GM12878 (cell line): ENCODE measurements around the gene LSAMP. TPM values are rescaled to one million over a fixed set of nuclear protein-coding genes. Genes with fewer than 3 reads are reported as not detected.

Experiments used
- ATAC-seq: fragments of 200-7000 bp; cut with Tn5 transposase; 3 replicates; pipeline ENCODE4 v1.9.1; 2020; ENCODE audit warnings: mild to moderate bottlenecking, moderate library complexity
- BruUV-seq: library from RNA; stranded (reverse); fragments of 400-500 nt; replicated peaks from 2 replicates; lab custom pipeline; 2021; lab: Mats Ljungman, UMichigan
- CTCF ChIA-PET: fragments of 300-600 bp; sonication (Branson Sonifier 250); formaldehyde crosslinking; extraction: SDS; loops from one replicate; lab custom pipeline; 2021; ENCODE audit warnings: inconsistent platforms; lab: Yijun Ruan, JAX
- POLR2A ChIA-PET: fragments of 350-600 bp; formaldehyde crosslinking; extraction: SDS; loops from one replicate; lab custom pipeline; 2021; ENCODE audit warnings: inconsistent platforms; lab: Charles Lee
- RAD21 ChIA-PET: fragments of 300-600 bp; sonication (Branson Sonifier 250); formaldehyde crosslinking; loops from one replicate; lab custom pipeline; 2023; ENCODE audit warnings: antibody characterized with exemption; ENCODE audit not compliant: unreplicated experiment; lab: Charles Lee
- SMC1A ChIA-PET: fragments of 300-600 bp; sonication (Branson Sonifier 250); formaldehyde crosslinking; loops from one replicate; lab custom pipeline; 2023; ENCODE audit not compliant: unreplicated experiment, uncharacterized antibody; lab: Charles Lee
- DNase-seq: peaks from one replicate; pipeline ENCODE4 v3.0.0-alpha.2; 2011; ENCODE audit warnings: low read depth, low spot score
- FAIRE-seq: peaks from 3 replicates; lab custom pipeline; 2011; peaks lifted over from hg19 to GRCh38; lab: Jason Lieb, UNC
- H2AFZ ChIP-seq: 2 replicates; pipeline ENCODE4 v1.6.0; 2011; ENCODE audit warnings: low read depth, low read length, control low read depth; ENCODE audit not compliant: control insufficient read depth
- H3K27ac ChIP-seq: 2 replicates; pipeline ENCODE4 v1.5.1; 2011; ENCODE audit warnings: control low read depth; ENCODE audit not compliant: control insufficient read depth, insufficient read depth
- H3K27me3 ChIP-seq, 2 experiments: replicated peaks in 1 of 2; 2 replicates each; pipeline versions ENCODE4 v1.6.0 to v1.6.1; 2011; ENCODE audit warnings: low read length in 1 of 2; ENCODE audit not compliant: control insufficient read depth in 2 of 2, insufficient read depth in 2 of 2
- H3K36me3 ChIP-seq, 2 experiments: 2 replicates each; pipeline ENCODE4 v1.5.1; 2011; ENCODE audit warnings: low read length in 1 of 2; ENCODE audit not compliant: control insufficient read depth in 2 of 2, insufficient read depth in 2 of 2
- H3K4me1 ChIP-seq: 2 replicates; pipeline ENCODE4 v1.6.1; 2011; ENCODE audit warnings: mild to moderate bottlenecking, low read length, moderate library complexity, mixed read lengths; ENCODE audit not compliant: control insufficient read depth, insufficient read depth
- H3K4me2 ChIP-seq: 2 replicates; pipeline ENCODE4 v1.6.0; 2011; ENCODE audit warnings: control low read depth; ENCODE audit not compliant: control insufficient read depth, insufficient read depth
- H3K4me3 ChIP-seq: fragments of 200-600 bp; sonication (generic); 2 replicates; pipeline ENCODE4 v1.5.1; 2016
- H3K79me2 ChIP-seq: 2 replicates; pipeline ENCODE4 v1.6.0; 2011; ENCODE audit warnings: low read length; ENCODE audit not compliant: control insufficient read depth, insufficient read depth
- H3K9ac ChIP-seq: 2 replicates; pipeline ENCODE4 v1.8.0; 2011; ENCODE audit warnings: low read length, control low read depth, mixed read lengths; ENCODE audit not compliant: control insufficient read depth, insufficient read depth
- H3K9me3 ChIP-seq: replicated peaks from 3 replicates; pipeline ENCODE4 v1.5.1; 2011; ENCODE audit warnings: mild to moderate bottlenecking, low read length; ENCODE audit not compliant: control insufficient read depth, insufficient read depth
- H4K20me1 ChIP-seq: 2 replicates; pipeline ENCODE4 v1.6.0; 2011; ENCODE audit not compliant: control insufficient read depth, insufficient read depth
- CBFB ChIP-seq: IDR thresholded peaks from 2 replicates; pipeline ENCODE4 v1.6.1; 2016; ENCODE audit warnings: antibody characterized with exemption, low read depth
- DPF2 ChIP-seq: fragments of 450-650 bp; IDR thresholded peaks from 2 replicates; pipeline ENCODE4 v1.6.1; 2017; ENCODE audit warnings: mild to moderate bottlenecking
- E2F4 ChIP-seq: IDR thresholded peaks from 2 replicates; pipeline ENCODE4 v1.6.1; 2012; ENCODE audit warnings: low read depth, low read length, improper control_type of control experiment
- FOXM1 ChIP-seq: IDR thresholded peaks from 2 replicates; pipeline ENCODE4 v1.6.1; 2012; ENCODE audit warnings: low read depth, mild to moderate bottlenecking, inconsistent platforms, low read length, moderate library complexity
- HCFC1 ChIP-seq: fragments of 150-350 bp; IDR thresholded peaks from 2 replicates; pipeline ENCODE4 v1.6.1; 2014; ENCODE audit warnings: low read length
- HDAC2 ChIP-seq: fragments of 200-600 bp; sonication (generic); IDR thresholded peaks from 2 replicates; pipeline ENCODE4 v1.6.1; 2017
- MXI1 ChIP-seq: fragments of 150-350 bp; IDR thresholded peaks from 2 replicates; pipeline ENCODE4 v1.6.1; 2011; ENCODE audit warnings: low read depth, mild to moderate bottlenecking, inconsistent platforms, low read length, improper control_type of control experiment
- PAX8 ChIP-seq: fragments of 450-650 bp; IDR thresholded peaks from 2 replicates; pipeline ENCODE4 v1.6.1; 2017; ENCODE audit warnings: mild to moderate bottlenecking, moderate library complexity
- SMARCA5 ChIP-seq: fragments of 450-650 bp; IDR thresholded peaks from 2 replicates; pipeline ENCODE4 v1.6.1; 2017; ENCODE audit warnings: mild to moderate bottlenecking
- SUPT20H ChIP-seq: IDR thresholded peaks from 2 replicates; pipeline ENCODE4 v1.6.1; 2011; ENCODE audit warnings: low read depth, mild to moderate bottlenecking, low read length, moderate library complexity, borderline replicate concordance; ENCODE audit not compliant: control insufficient read depth
- WGBS: methylation state at CpG from one replicate; pipeline ENCODE4 v1.1.6; 2016; ENCODE audit warnings: low lambda C conversion rate; ENCODE audit not compliant: insufficient replicate concordance, insufficient coverage; ENCODE audit errors: missing lambda C conversion rate; 5-methylcytosine and 5-hydroxymethylcytosine counted together
- in situ Hi-C: fragments of 300-500 bp; cut with MboI; formaldehyde crosslinking; loops from 9 replicates; pipeline ENCODE4 v1.14.3; 2018; ENCODE audit warnings: mixed read lengths
- intact Hi-C: fragments of 100-400 bp; cut with micrococcal nuclease; formaldehyde crosslinking; loops from one replicate; pipeline ENCODE4 v1.14.2; 2022; ENCODE audit not compliant: unreplicated experiment
- polyA plus RNA-seq, 11 experiments: library from polyadenylated mRNA; depleted of rRNA in 4 of 11; unstranded in 6 of 11; stranded (reverse) in 5 of 11; fragments of >200 nt; fragmentation: Nextera tagmentation in 4 of 11; fragmentation: Illumina TruSeq in 1 of 11; extraction: Ambion mirVana in 4 of 11; extraction: Trizol in 1 of 11; gene quantifications; 1 replicate in 1 of 11; 2 replicates in 10 of 11; pipeline versions ENCODE4 v1.2.1 to v1.2.3, GENCODE V29; 2011 to 2016; ENCODE audit warnings: inconsistent platforms in 2 of 11, missing spikeins in 2 of 11, low read depth in 1 of 11
- total RNA-seq, 4 experiments: library from RNA; depleted of rRNA in 3 of 4; stranded (reverse); fragments of >200 nt in 3 of 4; fragmentation: Illumina TruSeq in 1 of 4; extraction: Trizol in 1 of 4; gene quantifications; 2 replicates each; pipeline versions ENCODE4 v1.2.1 to v1.2.3, GENCODE V29; 2013 to 2021
- TF ChIP-seq, protein P1 (sequence below): fragments of 450-650 bp; formaldehyde crosslinking; IDR thresholded peaks from 2 replicates; pipeline ENCODE4 v1.4.0; 2022; ENCODE audit warnings: mild to moderate bottlenecking, moderate library complexity

Gene LSAMP
- total and polyA plus RNA-seq, 10 of the 15 experiments (the other 5 are each of a cell fraction or from before 2014, with no cell fraction given): 2.0 to 12.7 (median 6.5) TPM

GRCh38 chr3:115989684-115990421 lies 455.4 kb downstream of the LSAMP start:
- BruUV-seq: no TSS peak
- H2AFZ ChIP-seq: no peak overlapping the region
- CTCF ChIA-PET: interaction anchor here (1.3 kb wide), 1 partner anchor 13 kb away, joined by 3 read pairs; no protein-coding TSS in a partner anchor
- H3K4me1 ChIP-seq: no peaks in the 10 kb centered on the region
- DNase-seq (no peak), ATAC-seq (no peak), FAIRE-seq (no peak)
- 17% methylated on average over 5 of the region's 5 CpGs for WGBS
- no peaks in the 10 kb centered on the region for H4K20me1 ChIP-seq
- H3K9me3 ChIP-seq: no peaks in the 10 kb centered on the region
- no peaks in the 10 kb centered on the region for H3K27me3 ChIP-seq
- H3K36me3 ChIP-seq: no peaks in the 10 kb centered on the region
- TF ChIP-seq E2F4 (no peak), HCFC1 (no peak), HDAC2 (no peak), CBFB (no peak), FOXM1 (no peak), DPF2 (no peak), SUPT20H (no peak), SMARCA5 (no peak), MXI1 (no peak), PAX8 (no peak)
- TF ChIP-seq, protein P1, sequence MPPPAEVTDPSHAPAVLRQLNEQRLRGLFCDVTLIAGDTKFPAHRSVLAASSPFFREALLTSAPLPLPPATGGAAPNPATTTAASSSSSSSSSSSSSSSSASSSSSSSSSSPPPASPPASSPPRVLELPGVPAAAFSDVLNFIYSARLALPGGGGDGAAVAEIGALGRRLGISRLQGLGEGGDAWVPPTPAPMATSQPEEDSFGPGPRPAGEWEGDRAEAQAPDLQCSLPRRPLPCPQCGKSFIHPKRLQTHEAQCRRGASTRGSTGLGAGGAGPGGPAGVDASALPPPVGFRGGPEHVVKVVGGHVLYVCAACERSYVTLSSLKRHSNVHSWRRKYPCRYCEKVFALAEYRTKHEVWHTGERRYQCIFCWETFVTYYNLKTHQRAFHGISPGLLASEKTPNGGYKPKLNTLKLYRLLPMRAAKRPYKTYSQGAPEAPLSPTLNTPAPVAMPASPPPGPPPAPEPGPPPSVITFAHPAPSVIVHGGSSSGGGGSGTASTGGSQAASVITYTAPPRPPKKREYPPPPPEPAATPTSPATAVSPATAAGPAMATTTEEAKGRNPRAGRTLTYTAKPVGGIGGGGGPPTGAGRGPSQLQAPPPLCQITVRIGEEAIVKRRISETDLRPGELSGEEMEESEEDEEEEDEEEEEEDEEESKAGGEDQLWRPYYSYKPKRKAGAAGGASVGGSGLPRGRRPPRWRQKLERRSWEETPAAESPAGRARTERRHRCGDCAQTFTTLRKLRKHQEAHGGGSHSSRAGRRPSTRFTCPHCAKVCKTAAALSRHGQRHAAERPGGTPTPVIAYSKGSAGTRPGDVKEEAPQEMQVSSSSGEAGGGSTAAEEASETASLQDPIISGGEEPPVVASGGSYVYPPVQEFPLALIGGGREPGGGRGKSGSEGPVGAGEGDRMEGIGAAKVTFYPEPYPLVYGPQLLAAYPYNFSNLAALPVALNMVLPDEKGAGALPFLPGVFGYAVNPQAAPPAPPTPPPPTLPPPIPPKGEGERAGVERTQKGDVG: no peak
- H3K9ac ChIP-seq: no peak overlapping the region
- no peak overlapping the region for H3K4me2 ChIP-seq
- SMC1A ChIA-PET: interaction anchor here (1.0 to 6.6 kb wide), 4 partner anchors 9 to 61 kb away, joined by 3 to 41 read pairs (median 4); no protein-coding TSS in a partner anchor
- intact Hi-C loops (loop anchor here (5.0 kb wide), 1 partner anchor 147 kb away; no protein-coding TSS in a partner anchor), in situ Hi-C loops (no loop called here)
- no peaks in the 10 kb centered on the region for H3K79me2 ChIP-seq
- no peak overlapping the region for H3K4me3 ChIP-seq
- POLR2A ChIA-PET: interaction anchor here (2.1 kb wide), 1 partner anchor 8 kb away, joined by 4 read pairs; no protein-coding TSS in a partner anchor
- no peak overlapping the region for H3K27ac ChIP-seq
- RAD21 ChIA-PET: interaction anchor here (1.6 kb wide), 1 partner anchor 10 kb away, joined by 8 read pairs; no protein-coding TSS in a partner anchor
